Caco-2 (cell line): ENCODE results near the gene SLC4A9. TPM values are rescaled to one million over a fixed set of nuclear protein-coding genes. Genes with fewer than 3 reads are reported as not detected.

ENCODE experiments used
- BruUV-seq: library from RNA; stranded (reverse); fragments of 400-500 nt; replicated peaks from 2 replicates; lab custom pipeline; 2021; lab: Mats Ljungman, UMichigan
- CTCF ChIA-PET: fragments of 300-600 bp; sonication (Branson Sonifier 250); formaldehyde crosslinking; loops from one replicate; lab custom pipeline; 2022; ENCODE audit warnings: antibody characterized with exemption; lab: Charles Lee
- POLR2A ChIA-PET: fragments of 300-600 bp; sonication (Branson Sonifier 250); formaldehyde crosslinking; loops from one replicate; lab custom pipeline; 2022; ENCODE audit warnings: antibody characterized with exemption; lab: Charles Lee
- DNase-seq, 2 experiments: peaks; one replicate each; pipeline versions ENCODE4 v3.0.0 to v3.0.0-alpha.2; 2020 to 2022
- H3K27me3 ChIP-seq: replicated peaks from 2 replicates; pipeline ENCODE4 v1.6.0; 2011; ENCODE audit warnings: low read length; ENCODE audit not compliant: control insufficient read depth, insufficient read depth
- H3K36me3 ChIP-seq: 2 replicates; pipeline ENCODE4 v1.5.1; 2011; ENCODE audit warnings: low read length; ENCODE audit not compliant: control insufficient read depth, insufficient read depth
- H3K4me1 ChIP-seq: fragments of 250-450 bp; sonication (Bioruptor Pico); 2 replicates; pipeline ENCODE4 v1.5.1; 2020; ENCODE audit warnings: mild to moderate bottlenecking
- H3K4me3 ChIP-seq: 2 replicates; pipeline ENCODE4 v1.5.1; 2011; ENCODE audit warnings: low read depth, mild to moderate bottlenecking, control low read depth, low read length
- H3K9me3 ChIP-seq: fragments of 250-450 bp; sonication (Bioruptor Pico); 2 replicates; pipeline ENCODE4 v1.5.1; 2020; ENCODE audit warnings: mild to moderate bottlenecking, moderate library complexity
- H3K27ac Mint-ChIP-seq: one replicate; pipeline ENCODE4 v1.8.0; 2022; ENCODE audit warnings: mixed read lengths; ENCODE audit not compliant: unreplicated experiment
- H3K27me3 Mint-ChIP-seq: one replicate; pipeline ENCODE4 v1.8.0; 2022; ENCODE audit warnings: mixed read lengths; ENCODE audit not compliant: insufficient read depth, unreplicated experiment
- H3K36me3 Mint-ChIP-seq: one replicate; pipeline ENCODE4 v1.8.0; 2022; ENCODE audit warnings: mild to moderate bottlenecking, mixed read lengths; ENCODE audit not compliant: insufficient read depth, unreplicated experiment
- H3K4me1 Mint-ChIP-seq: one replicate; pipeline ENCODE4 v1.8.0; 2022; ENCODE audit warnings: low read depth, mixed read lengths; ENCODE audit not compliant: unreplicated experiment
- H3K4me3 Mint-ChIP-seq: one replicate; pipeline ENCODE4 v1.8.0; 2022; ENCODE audit warnings: mild to moderate bottlenecking, moderate library complexity, mixed read lengths; ENCODE audit not compliant: unreplicated experiment
- H3K9me3 Mint-ChIP-seq: one replicate; pipeline ENCODE4 v1.8.0; 2022; ENCODE audit warnings: mixed read lengths; ENCODE audit not compliant: unreplicated experiment
- intact Hi-C: fragments of 100-400 bp; cut with micrococcal nuclease; formaldehyde crosslinking; loops from one replicate; pipeline ENCODE4 v1.10.0; 2022; ENCODE audit not compliant: unreplicated experiment
- total RNA-seq: library from RNA; stranded (reverse); gene quantifications from 2 replicates; pipeline ENCODE4 v1.2.3, GENCODE V29; 2022
- TF ChIP-seq, protein P1 (sequence below), 2 experiments: fragments of 200-600 bp in 1 of 2; IDR thresholded peaks; 1 replicate in 1 of 2; 2 replicates in 1 of 2; pipeline versions ENCODE4 v1.5.1 to v1.8.0; 2011 to 2022; ENCODE audit warnings: antibody characterized with exemption in 1 of 2, control low read depth in 1 of 2, inconsistent platforms in 1 of 2, low read depth in 1 of 2, low read length in 1 of 2, mild to moderate bottlenecking in 1 of 2, moderate library complexity in 1 of 2; ENCODE audit not compliant: insufficient read depth in 1 of 2, severe bottlenecking in 1 of 2, unreplicated experiment in 1 of 2

SLC4A9 gene
- total RNA-seq, 1 experiment from 2014 or later = 0.11 TPM

GRCh38 chr5:140344683-140345423, 15.1 kb upstream of the SLC4A9 start:
- peaks cover 22% of the 10 kb centered on the region for H3K4me1 Mint-ChIP-seq
- DNase-seq = peak; percentile 53 to 64
- peaks cover 23% of the 10 kb centered on the region for H3K4me1 ChIP-seq

DNA sequence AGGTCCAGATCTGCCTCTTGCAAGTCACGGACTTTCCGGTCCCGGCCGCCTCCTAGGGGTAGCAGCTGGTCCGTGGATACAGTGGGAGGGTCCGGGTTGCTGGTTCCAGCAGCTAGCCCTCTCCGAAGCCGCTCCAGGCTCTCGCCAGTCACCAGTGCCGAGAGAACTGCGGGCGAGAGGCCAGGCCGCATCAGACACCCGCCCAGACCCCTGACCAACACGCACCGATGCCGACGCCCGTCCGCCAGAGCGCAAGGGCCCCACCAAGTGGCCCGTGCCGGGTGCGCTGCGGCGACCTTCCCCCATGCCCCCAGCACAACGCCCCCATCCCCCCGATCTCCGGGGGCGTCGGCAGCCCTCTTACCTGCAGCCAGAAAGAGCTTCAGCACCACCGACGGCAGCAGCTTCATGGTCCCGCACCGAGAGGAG, 14.1 kb upstream of the SLC4A9 start:
- peak; percentile 62 to 74 for DNase-seq
- peaks cover 29% of the 10 kb centered on the region for H3K4me1 Mint-ChIP-seq
- ChIA-PET CTCF (interaction anchor here (0.6 to 4.0 kb wide), 31 partner anchors 9 to 427 kb away, joined by 3 to 105 read pairs (median 6); partner anchors contain the start of genes ANKHD1, EIF4EBP3 and PFDN1), POLR2A (interaction anchor here (0.6 to 1.7 kb wide), 23 partner anchors 9 to 373 kb away, joined by 3 to 28 read pairs (median 7); partner anchors contain the start of genes ANKHD1, IK, NDUFA2 and PFDN1)
- intact Hi-C loops = loop anchor here (1.0 to 5.0 kb wide), 5 partner anchors 11 to 106 kb away; partner anchors contain the start of gene PFDN1
- no peak overlapping the region for H3K27ac Mint-ChIP-seq
- peak overlapping the region; percentile 71 for H3K4me3 Mint-ChIP-seq
- H3K4me1 ChIP-seq = peaks cover 29% of the 10 kb centered on the region
- H3K36me3 ChIP-seq = no peaks in the 10 kb centered on the region; the same call in none of the 2 replicates
- no peaks in the 10 kb centered on the region for H3K9me3 ChIP-seq
- H3K9me3 Mint-ChIP-seq = no peaks in the 10 kb centered on the region
- TF ChIP-seq, protein P1, sequence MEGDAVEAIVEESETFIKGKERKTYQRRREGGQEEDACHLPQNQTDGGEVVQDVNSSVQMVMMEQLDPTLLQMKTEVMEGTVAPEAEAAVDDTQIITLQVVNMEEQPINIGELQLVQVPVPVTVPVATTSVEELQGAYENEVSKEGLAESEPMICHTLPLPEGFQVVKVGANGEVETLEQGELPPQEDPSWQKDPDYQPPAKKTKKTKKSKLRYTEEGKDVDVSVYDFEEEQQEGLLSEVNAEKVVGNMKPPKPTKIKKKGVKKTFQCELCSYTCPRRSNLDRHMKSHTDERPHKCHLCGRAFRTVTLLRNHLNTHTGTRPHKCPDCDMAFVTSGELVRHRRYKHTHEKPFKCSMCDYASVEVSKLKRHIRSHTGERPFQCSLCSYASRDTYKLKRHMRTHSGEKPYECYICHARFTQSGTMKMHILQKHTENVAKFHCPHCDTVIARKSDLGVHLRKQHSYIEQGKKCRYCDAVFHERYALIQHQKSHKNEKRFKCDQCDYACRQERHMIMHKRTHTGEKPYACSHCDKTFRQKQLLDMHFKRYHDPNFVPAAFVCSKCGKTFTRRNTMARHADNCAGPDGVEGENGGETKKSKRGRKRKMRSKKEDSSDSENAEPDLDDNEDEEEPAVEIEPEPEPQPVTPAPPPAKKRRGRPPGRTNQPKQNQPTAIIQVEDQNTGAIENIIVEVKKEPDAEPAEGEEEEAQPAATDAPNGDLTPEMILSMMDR (IDR thresholded peaks at IDR 0.05; ENCODE audit: insufficient read depth in 1 of 2, low read depth in 1 of 2, low read length in 1 of 2, severe bottlenecking in 1 of 2, unreplicated experiment in 1 of 2) = peak in 1 of 2 experiments; percentile 62
- no peaks in the 10 kb centered on the region for H3K27me3 Mint-ChIP-seq
- H3K4me3 ChIP-seq = peak overlapping the region; percentile 86
- BruUV-seq = no TSS peak
- peaks cover 8% of the 10 kb centered on the region for H3K36me3 Mint-ChIP-seq
- no peaks in the 10 kb centered on the region for H3K27me3 ChIP-seq

More at GRCh38 chr5:140344683-140345423, 15.1 kb upstream of the SLC4A9 start:
- TF ChIP-seq, protein P1 (IDR thresholded peaks at IDR 0.05; ENCODE audit: insufficient read depth in 1 of 2, low read depth in 1 of 2, low read length in 1 of 2, severe bottlenecking in 1 of 2, unreplicated experiment in 1 of 2) = peak in 1 of 2 experiments; percentile 18
- no peaks in the 10 kb centered on the region for H3K27me3 ChIP-seq
- Mint-ChIP-seq H3K4me3 (peak overlapping the region; percentile 71), H3K36me3 (peaks cover 9% of the 10 kb centered on the region), H3K27me3 (no peaks in the 10 kb centered on the region), H3K9me3 (no peaks in the 10 kb centered on the region), H3K27ac (no peak overlapping the region)
- intact Hi-C loops = loop anchor here (5.0 kb wide), 1 partner anchor 83 kb away; no protein-coding TSS in a partner anchor
- H3K36me3 ChIP-seq = no peaks in the 10 kb centered on the region; the same call in none of the 2 replicates
- no TSS peak for BruUV-seq
- no peaks in the 10 kb centered on the region for H3K9me3 ChIP-seq
- CTCF ChIA-PET = interaction anchor here (0.6 to 4.0 kb wide), 11 partner anchors 8 to 237 kb away, joined by 3 to 105 read pairs (median 24); partner anchors contain the start of gene CYSTM1
- POLR2A ChIA-PET = interaction anchor here (0.8 to 1.7 kb wide), 5 partner anchors 42 to 374 kb away, joined by 3 to 9 read pairs (median 3); partner anchors contain the start of gene PFDN1
- H3K4me3 ChIP-seq = peak overlapping the region; percentile 86
